CD4-positive, alpha-beta T cell treated with Interleukin-15 for 1 hour (primary cell): Measurements from ENCODE around the gene TEKT2.

Source experiments
- DNase-seq: peaks from one replicate; pipeline ENCODE4 v3.0.0-alpha.2; 2020

TEKT2 gene, protein sequence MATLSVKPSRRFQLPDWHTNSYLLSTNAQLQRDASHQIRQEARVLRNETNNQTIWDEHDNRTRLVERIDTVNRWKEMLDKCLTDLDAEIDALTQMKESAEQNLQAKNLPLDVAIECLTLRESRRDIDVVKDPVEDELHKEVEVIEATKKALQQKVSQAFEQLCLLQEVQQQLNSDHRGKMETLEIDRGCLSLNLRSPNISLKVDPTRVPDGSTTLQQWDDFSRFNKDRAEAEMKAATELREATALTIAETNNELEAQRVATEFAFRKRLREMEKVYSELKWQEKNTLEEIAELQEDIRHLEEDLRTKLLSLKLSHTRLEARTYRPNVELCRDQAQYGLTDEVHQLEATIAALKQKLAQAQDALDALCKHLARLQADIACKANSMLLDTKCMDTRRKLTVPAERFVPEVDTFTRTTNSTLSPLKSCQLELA

GRCh38 chr1:36083635-36084496 lies at the start of gene TEKT2:
TEKT2 (plus strand) TSS chr1:36084094; CDS start chr1:36084922, 828 bp downstream.
- no peak for DNase-seq

GRCh38 chr1:36034692-36035091 lies 49.2 kb upstream of the TEKT2 start:
- no peak for DNase-seq

DNA sequence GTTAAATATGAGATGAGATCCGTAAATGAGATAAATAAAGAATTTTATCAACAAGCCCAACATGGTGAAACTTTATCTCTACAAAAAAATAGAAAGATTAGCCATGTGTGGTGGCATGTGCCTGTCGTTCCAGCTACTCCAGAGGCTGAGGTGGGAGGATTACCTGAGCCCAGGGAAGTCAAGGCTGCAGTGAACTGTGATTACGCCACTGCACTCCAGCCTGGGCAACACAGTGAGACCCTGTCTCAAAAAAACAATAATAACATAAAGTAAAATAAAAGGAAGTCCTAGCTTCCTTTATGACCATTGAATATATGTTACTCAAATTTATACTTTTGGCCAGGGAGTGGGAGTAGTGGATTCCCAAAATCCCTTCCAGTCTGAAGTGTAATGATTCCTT lies 48.7 kb upstream of the TEKT2 start:
- DNase-seq: no peak

DNA sequence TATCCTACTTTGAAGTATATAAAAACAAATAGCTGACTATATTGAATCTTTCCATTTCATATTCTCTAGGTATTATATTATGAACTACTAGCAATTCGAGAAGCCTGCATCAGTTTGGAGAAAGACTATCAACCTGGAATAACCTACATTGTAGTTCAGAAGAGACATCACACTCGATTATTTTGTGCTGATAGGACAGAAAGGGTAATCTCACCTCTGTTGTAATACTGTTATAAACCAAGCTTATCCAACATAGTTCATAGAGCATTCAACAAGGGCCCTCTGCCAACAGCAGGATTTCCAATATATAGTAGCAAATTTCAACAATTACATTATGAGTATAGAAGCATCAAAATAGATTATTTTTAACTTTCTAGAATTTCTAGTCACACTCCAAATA lies 43.7 kb upstream of the TEKT2 start:
- DNase-seq: no peak

- no peak for DNase-seq
Observed at GRCh38 chr1:36051821-36052220, 32.1 kb upstream of the TEKT2 start.

- no peak for DNase-seq
Observed at GRCh38 chr1:36053978-36054377, 29.9 kb upstream of the TEKT2 start.

DNA sequence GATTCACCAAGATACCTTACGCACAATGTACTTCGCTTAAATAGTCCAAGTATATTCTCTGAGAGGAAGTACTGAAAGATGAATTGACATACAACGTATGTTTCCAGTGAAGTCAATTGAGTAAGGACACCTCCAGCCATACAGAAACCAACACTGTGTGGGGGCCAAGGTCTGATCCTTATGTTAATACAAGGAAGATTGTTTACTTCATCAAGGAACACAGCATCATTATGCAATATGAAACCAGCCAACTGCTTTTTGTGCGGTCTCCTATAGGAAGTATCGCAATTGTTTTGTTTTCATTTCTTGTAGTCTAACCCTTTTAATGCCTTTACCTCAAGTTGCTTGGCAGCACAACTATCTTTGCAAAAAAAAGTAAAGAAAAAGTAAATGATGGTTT lies 28.2 kb upstream of the TEKT2 start:
- no peak for DNase-seq

GRCh38 chr1:36062315-36062714 lies 21.6 kb upstream of the TEKT2 start:
- no peak for DNase-seq

- no peak for DNase-seq
Observed at GRCh38 chr1:36067871-36068270, 16.0 kb upstream of the TEKT2 start.

DNA sequence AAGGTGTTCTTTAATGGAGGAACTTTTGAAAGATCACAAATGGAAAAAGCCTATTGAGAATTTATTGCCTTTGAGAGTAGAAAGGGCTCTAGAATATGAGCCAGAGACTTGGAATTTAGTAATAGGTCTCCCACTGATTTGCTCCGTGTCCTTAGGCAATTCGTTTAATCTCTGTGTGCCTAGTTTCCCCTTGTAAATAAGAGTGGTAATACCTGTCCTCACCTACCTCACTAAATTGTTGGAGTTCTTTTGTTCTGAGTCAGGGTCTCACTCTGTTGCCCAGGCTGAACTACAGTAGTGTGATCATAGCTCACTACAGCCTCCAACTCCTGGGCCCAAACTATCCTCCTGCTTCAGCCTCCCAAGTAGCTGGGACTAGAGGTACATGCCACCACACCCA lies 15.0 kb upstream of the TEKT2 start:
- no peak for DNase-seq

GRCh38 chr1:36070349-36070748 lies 13.5 kb upstream of the TEKT2 start:
- DNase-seq: no peak

DNA sequence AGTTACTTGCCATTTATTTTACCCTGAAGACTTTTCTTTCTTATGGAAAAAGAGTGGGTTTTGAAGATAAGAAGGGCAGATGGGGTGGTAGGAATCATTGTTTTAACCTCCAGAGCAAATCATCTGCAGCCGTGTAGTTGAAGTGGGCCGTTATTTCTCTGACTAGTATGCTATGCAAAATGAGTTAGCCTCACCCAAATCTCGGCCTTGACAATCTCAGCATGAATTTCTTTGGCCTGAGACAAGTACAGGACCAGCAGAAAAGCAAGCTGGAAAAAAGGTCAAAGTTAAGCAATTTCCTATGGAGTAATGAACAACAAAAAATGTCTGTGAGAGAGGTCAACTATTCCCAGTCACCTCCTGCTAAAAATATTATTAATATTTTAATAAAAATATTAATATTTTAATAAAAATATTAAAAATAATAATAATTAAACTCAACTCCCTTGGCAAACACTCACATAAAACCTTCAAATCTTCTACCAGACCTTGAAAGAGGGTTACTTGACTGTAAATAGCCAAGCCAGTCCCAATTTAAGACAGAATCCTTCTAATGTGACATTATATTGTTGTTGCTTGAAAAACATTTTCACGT lies 6.8 kb upstream of the TEKT2 start:
- no peak for DNase-seq

- DNase-seq: no peak
Observed at GRCh38 chr1:36080236-36080635, 3.7 kb upstream of the TEKT2 start.

DNA sequence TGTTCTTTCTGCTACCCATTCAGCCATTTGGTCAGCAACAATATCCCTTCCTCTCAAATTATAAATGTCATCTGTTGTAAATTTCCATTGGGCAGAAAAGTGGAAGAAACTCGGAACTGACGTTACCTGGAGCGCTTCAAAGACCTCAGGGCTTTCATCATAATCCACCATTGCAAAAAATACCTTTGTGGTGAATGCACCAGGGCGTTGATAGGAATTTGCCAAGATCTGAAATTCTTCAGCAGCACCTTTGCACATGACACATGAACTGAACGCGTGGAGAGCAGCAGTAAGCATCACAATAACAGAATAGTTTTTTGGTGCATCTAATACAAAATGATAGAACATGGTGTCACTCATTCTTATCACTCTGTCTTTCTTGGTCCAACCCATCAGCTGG lies 3.1 kb upstream of the TEKT2 start:
- DNase-seq: no peak

- DNase-seq: no peak
Observed at GRCh38 chr1:36081926-36082485, 1.9 kb upstream of the TEKT2 start.

- DNase-seq: no peak
Observed at GRCh38 chr1:36083219-36083618, 675 bp upstream of the TEKT2 start.

GRCh38 chr1:36084497-36085115 lies 712 bp downstream of the TEKT2 start:
- DNase-seq: no peak

- no peak for DNase-seq
Observed at GRCh38 chr1:36085126-36085525, 1.2 kb downstream of the TEKT2 start.

DNA sequence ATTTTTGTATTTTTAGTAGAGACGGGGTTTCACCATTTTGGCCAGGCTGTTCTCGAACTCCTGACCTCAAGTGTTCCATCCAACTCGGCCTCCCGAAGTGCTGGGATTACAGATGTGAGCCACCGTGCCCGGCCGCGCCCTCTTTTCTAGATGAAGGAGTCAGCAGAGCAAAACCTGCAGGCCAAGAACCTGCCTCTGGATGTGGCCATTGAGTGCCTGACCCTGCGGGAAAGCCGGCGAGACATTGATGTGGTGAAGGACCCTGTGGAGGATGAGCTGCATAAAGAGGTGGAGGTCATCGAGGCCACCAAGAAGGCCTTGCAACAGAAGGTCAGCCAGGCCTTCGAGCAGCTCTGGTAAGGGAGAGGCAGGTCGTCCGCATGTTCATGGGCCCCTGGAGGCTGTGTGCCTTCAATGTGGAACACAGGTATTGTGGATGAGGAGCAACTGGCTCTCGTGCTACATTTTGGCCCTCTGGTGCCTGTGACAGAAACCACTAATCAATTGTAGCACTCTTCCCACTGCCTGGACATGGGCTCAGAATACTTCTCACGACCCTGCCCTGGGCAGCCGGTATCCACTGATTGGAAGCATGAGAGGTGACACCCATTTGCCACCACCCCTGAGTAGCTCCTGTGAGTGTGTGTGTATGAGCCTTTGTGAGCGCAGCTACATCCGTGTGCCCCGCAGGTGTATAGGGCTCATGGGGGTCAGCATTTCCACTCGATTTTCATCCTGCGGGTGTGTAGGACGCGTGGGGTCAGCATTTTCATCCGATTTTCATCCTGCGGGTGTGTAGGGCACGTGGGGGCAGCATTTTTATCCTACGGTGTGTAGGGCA lies 2.0 kb downstream of the TEKT2 start:
- no peak for DNase-seq

DNA sequence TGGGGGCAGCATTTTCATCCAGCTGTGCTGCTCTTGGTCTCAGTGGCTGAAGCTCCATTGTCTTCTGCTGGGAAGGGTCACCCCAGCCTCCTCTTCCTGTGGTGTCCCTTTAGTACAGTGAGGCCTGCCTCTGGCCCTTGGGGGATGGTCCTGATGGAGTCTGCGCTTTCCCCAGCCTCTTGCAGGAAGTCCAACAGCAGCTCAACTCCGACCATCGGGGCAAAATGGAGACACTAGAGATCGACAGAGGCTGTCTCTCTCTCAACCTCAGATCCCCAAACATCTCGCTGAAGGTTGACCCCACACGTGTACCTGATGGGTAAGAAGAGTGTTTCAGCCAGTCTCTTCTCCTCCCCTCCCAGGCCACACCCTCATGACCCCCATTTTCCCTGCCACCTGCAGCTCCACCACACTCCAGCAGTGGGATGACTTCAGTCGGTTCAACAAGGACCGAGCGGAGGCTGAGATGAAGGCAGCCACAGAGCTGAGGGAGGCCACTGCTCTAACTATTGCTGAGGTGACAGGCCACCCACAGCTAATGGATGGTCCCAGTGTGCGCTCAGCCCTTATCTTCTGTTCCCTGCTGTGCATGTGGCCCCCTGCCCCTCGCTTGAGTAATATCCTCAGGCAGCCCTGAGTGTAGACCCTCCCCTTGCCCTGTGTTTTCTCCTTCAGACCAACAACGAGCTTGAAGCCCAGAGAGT lies 2.8 kb downstream of the TEKT2 start:
- no peak for DNase-seq
